Mammary epithelial cell (primary cell): ENCODE measurements around the gene IDI2.

ENCODE experiments used
- EZH2 ChIP-seq: IDR thresholded peaks from 2 replicates; pipeline ENCODE4 v1.6.1; 2012; ENCODE audit warnings: low read length, inconsistent platforms, borderline replicate concordance
- TF ChIP-seq, protein P1 (sequence below), 2 donors: IDR thresholded peaks in 1 of 2; conservative IDR thresholded peaks in 1 of 2; 2 replicates each; pipeline ENCODE4 v1.5.1; 2011 to 2012; ENCODE audit warnings: inconsistent platforms in 2 of 2, low read length in 2 of 2, mild to moderate bottlenecking in 2 of 2, control low read depth in 1 of 2, low read depth in 1 of 2; ENCODE audit not compliant: insufficient read depth in 1 of 2; ENCODE audit errors: extremely low read depth in 1 of 2

DNA sequence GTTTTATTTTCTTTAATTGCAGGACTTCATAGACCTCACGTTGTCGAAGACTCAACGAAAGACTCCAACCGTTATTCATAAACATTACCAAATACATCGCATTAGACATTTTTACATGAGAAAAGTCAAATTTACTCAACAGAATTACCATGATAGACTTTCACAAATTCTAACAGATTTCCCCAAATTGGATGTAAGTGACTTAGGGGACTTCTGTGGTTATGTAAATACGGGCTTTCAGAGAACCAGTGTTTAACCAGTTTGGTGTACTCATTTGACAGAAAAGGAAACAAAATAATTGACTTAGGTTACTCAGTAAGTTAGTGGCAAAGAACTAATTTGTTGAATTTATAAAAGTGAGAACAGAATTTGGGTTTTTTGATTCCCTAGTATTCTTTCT is 33.2 kb downstream of the IDI2 start:
- TF ChIP-seq, protein P1, sequence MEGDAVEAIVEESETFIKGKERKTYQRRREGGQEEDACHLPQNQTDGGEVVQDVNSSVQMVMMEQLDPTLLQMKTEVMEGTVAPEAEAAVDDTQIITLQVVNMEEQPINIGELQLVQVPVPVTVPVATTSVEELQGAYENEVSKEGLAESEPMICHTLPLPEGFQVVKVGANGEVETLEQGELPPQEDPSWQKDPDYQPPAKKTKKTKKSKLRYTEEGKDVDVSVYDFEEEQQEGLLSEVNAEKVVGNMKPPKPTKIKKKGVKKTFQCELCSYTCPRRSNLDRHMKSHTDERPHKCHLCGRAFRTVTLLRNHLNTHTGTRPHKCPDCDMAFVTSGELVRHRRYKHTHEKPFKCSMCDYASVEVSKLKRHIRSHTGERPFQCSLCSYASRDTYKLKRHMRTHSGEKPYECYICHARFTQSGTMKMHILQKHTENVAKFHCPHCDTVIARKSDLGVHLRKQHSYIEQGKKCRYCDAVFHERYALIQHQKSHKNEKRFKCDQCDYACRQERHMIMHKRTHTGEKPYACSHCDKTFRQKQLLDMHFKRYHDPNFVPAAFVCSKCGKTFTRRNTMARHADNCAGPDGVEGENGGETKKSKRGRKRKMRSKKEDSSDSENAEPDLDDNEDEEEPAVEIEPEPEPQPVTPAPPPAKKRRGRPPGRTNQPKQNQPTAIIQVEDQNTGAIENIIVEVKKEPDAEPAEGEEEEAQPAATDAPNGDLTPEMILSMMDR (conservative IDR thresholded peaks at IDR 0.05 in 1 of 2, IDR thresholded peaks at IDR 0.05 in 1 of 2; ENCODE audit: extremely low read depth in 1 of 2, insufficient read depth in 1 of 2, low read depth in 1 of 2, low read length in 2 of 2): no peak
- no peak for TF ChIP-seq EZH2
